Mesodermal cell (in vitro differentiated cells): Measurements from ENCODE around the gene SLC7A6OS.

ENCODE experiments used
- H3K27ac ChIP-seq: 2 replicates; pipeline ENCODE4 v1.7.0; 2013; ENCODE audit warnings: mild to moderate bottlenecking, low read depth, low read length, moderate library complexity; ENCODE audit not compliant: severe bottlenecking
- H3K36me3 ChIP-seq: 2 replicates; pipeline ENCODE4 v1.7.1; 2013; ENCODE audit warnings: mild to moderate bottlenecking, low read length, moderate library complexity; ENCODE audit not compliant: control insufficient read depth, insufficient read depth
- H3K4me1 ChIP-seq: one replicate; pipeline ENCODE4 v1.7.1; 2013; ENCODE audit warnings: mild to moderate bottlenecking, low read length; ENCODE audit not compliant: insufficient read depth, control insufficient read depth, poor library complexity, severe bottlenecking
- H3K4me3 ChIP-seq: 2 replicates; pipeline ENCODE4 v1.7.0; 2013; ENCODE audit warnings: low read length, control low read depth, mild to moderate bottlenecking; ENCODE audit not compliant: insufficient read depth, poor library complexity, severe bottlenecking; ENCODE audit errors: extremely low read depth
- H3K9me3 ChIP-seq: 2 replicates; pipeline ENCODE4 v1.7.1; 2013; ENCODE audit warnings: mild to moderate bottlenecking, low read length, moderate library complexity; ENCODE audit not compliant: control insufficient read depth
- WGBS, 2 experiments: methylation state at CpG; one replicate each; pipeline ENCODE4 v1.1.5; 2013; ENCODE audit warnings: missing lambda C conversion rate in 2 of 2; ENCODE audit not compliant: insufficient coverage in 2 of 2; 5-methylcytosine and 5-hydroxymethylcytosine counted together

The SLC7A6OS gene

GRCh38 chr16:68351991-68352431 lies 41.3 kb upstream of the SLC7A6OS start:
- Histone ChIP-seq H3K36me3 (peaks cover 85% of the 10 kb centered on the region), H3K4me3 (no peak overlapping the region), H3K9me3 (no peaks in the 10 kb centered on the region), H3K27ac (no peak overlapping the region), H3K4me1 (no peaks in the 10 kb centered on the region)
- 93 to 98% methylated on average over 8 to 11 of the region's 11 CpGs for WGBS, 2 experiments

- WGBS, 2 experiments = 92 to 97% methylated on average over 9 to 10 of the region's 11 CpGs
- no peaks in the 10 kb centered on the region for H3K4me1 ChIP-seq
- peaks cover 88% of the 10 kb centered on the region for H3K36me3 ChIP-seq
- no peaks in the 10 kb centered on the region for H3K9me3 ChIP-seq
- no peak overlapping the region for H3K4me3 ChIP-seq
- H3K27ac ChIP-seq = no peak overlapping the region
These were observed 40.7 kb upstream of the SLC7A6OS start for GRCh38 chr16:68351463-68351862.

- Histone ChIP-seq H3K36me3 (peaks cover 91% of the 10 kb centered on the region), H3K27ac (no peak overlapping the region), H3K9me3 (no peaks in the 10 kb centered on the region), H3K4me3 (no peak overlapping the region), H3K4me1 (no peaks in the 10 kb centered on the region)
- WGBS, 2 experiments = 94 to 97% methylated on average over 5 to 7 of the region's 10 CpGs
These were observed 40.1 kb upstream of the SLC7A6OS start for GRCh38 chr16:68350813-68351350.

- Histone ChIP-seq H3K36me3 (peaks cover 88% of the 10 kb centered on the region), H3K9me3 (no peaks in the 10 kb centered on the region), H3K4me1 (peaks cover 8% of the 10 kb centered on the region), H3K4me3 (no peak overlapping the region), H3K27ac (no peak overlapping the region)
- 95 to 98% methylated on average over 7 to 8 of the region's 10 CpGs for WGBS, 2 experiments
These were observed 39.2 kb upstream of the SLC7A6OS start for GRCh38 chr16:68349838-68350410.

DNA sequence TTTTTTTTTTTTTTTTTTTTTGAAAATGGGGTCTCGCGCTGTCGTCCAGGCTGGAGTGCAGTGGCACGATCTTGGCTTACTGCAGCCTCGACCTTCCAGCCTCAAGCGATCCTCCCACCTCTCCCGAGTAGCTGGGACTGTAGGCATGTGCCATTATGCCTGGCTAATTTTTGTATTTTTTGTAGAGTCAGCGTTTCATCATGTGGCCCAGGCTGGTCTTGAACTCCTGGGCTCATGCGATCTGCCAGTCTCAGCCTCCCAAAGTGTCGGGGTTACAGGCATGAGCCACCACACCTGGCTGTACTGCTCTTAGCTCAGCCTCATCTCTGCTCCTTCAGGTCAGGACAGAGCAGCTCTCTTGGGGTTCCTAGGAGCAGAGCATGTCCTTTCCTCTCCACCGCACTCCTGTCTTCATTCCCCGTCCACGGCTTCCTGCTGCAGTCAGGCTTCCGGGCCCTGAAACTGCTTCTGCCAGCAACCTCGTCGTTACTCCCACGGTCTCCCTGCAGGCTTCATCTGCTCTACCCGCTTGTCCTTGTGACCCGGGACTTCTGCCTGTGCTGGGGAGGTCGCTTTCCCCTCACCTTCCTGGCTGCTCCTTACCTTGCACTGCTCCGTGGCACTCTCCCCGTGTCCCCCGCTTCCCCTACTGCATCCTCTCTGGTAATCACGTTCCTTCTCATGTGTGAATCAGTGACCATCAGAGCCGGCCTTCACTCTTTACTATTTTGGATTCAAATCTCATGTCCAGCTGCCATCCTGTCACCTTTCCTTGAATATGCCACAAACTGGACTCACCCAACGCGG lies 38.1 kb upstream of the SLC7A6OS start:
- Histone ChIP-seq H3K9me3 (no peaks in the 10 kb centered on the region), H3K4me3 (no peak overlapping the region), H3K27ac (no peak overlapping the region), H3K36me3 (peaks cover 81% of the 10 kb centered on the region), H3K4me1 (peaks cover 8% of the 10 kb centered on the region)
- 96 to 97% methylated on average over 22 to 25 of the region's 27 CpGs for WGBS, 2 experiments

GRCh38 chr16:68347605-68348004 lies 36.9 kb upstream of the SLC7A6OS start:
- Histone ChIP-seq H3K4me1 (peaks cover 8% of the 10 kb centered on the region), H3K27ac (no peak overlapping the region), H3K9me3 (no peaks in the 10 kb centered on the region), H3K36me3 (peaks cover 77% of the 10 kb centered on the region), H3K4me3 (no peak overlapping the region)
- 95 to 100% methylated on average over 2 to 3 of the region's 4 CpGs for WGBS, 2 experiments

- 98 to 100% methylated on average over 9 to 11 of the region's 12 CpGs for WGBS, 2 experiments
- no peaks in the 10 kb centered on the region for H3K9me3 ChIP-seq
- H3K4me1 ChIP-seq = peaks cover 8% of the 10 kb centered on the region
- H3K27ac ChIP-seq = no peak overlapping the region
- no peak overlapping the region for H3K4me3 ChIP-seq
- H3K36me3 ChIP-seq = peaks cover 77% of the 10 kb centered on the region
These were observed 36.2 kb upstream of the SLC7A6OS start for GRCh38 chr16:68346892-68347480.

GRCh38 chr16:68345958-68346635 lies 35.4 kb upstream of the SLC7A6OS start:
- H3K9me3 ChIP-seq = no peaks in the 10 kb centered on the region
- H3K4me3 ChIP-seq = no peak overlapping the region
- peaks cover 81% of the 10 kb centered on the region for H3K36me3 ChIP-seq
- no peak overlapping the region for H3K27ac ChIP-seq
- H3K4me1 ChIP-seq = peaks cover 8% of the 10 kb centered on the region
- 95 to 96% methylated on average over 15 to 16 of the region's 16 CpGs for WGBS, 2 experiments

DNA sequence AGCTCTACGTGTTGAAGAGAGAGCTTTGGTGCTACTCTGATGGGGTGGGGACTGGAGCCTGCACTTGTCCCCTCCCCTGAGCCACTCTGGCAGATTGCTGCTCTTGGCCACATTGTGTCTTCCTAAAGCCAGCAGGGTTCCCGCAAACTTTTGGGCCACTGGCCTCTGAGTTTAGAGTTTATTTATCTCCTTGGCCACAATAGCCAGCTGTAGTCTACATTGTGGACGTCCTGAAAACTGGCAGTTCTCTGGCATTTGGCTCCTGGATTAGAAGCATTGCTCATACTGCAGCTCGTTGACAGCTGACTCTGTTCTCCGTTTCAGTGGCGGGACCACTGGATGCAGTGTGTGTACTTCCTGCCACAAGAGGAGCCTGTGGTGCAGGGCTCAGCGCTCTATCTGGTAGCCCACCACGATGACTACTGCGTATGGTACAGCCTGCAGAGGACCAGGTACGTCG lies 34.6 kb upstream of the SLC7A6OS start:
- H3K27ac ChIP-seq = peak overlapping the region; percentile 32
- H3K4me1 ChIP-seq = peaks cover 8% of the 10 kb centered on the region
- no peak overlapping the region for H3K4me3 ChIP-seq
- peaks cover 82% of the 10 kb centered on the region for H3K36me3 ChIP-seq
- 96 to 97% methylated on average over 6 to 11 of the region's 11 CpGs for WGBS, 2 experiments
- H3K9me3 ChIP-seq = no peaks in the 10 kb centered on the region

DNA sequence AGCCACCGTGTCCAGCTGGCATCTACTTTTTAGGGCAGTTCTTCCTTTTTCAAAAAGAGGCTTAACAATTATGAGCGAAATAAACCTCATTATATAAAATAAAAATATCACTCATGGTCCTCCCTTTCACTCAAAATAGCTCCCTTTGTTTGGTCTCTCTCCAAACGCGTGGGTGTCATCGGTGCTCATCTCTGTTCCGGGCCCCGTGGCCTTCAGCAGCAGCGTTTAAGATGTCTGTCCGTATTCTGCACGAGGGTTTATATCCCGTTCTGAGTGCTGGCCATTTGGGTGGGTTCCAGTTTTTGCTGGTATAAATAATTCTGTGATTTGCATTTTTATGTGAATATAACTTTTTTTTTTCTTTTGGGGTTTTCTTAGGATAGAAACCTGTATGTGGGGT lies 33.5 kb upstream of the SLC7A6OS start:
- H3K4me1 ChIP-seq = peaks cover 8% of the 10 kb centered on the region
- H3K36me3 ChIP-seq = peaks cover 82% of the 10 kb centered on the region
- no peaks in the 10 kb centered on the region for H3K9me3 ChIP-seq
- H3K4me3 ChIP-seq = no peak overlapping the region
- no peak overlapping the region for H3K27ac ChIP-seq
- 91 to 98% methylated on average over 6 to 11 of the region's 11 CpGs for WGBS, 2 experiments
